Measurements from ENCODE around the gene ARFGAP2.

ARFGAP2 gene

GRCh38 chr11:47166368-47166767 is 10.3 kb downstream of the ARFGAP2 start:
- no peak for TF ChIP-seq CTCF (IDR thresholded peaks at IDR 0.05; ENCODE audit: low read depth, low read length)
- H3K9me3 ChIP-seq: no peaks in the 10 kb centered on the region
- no peaks in the 10 kb centered on the region for H3K4me1 ChIP-seq
- no peaks in the 10 kb centered on the region for H3K27me3 ChIP-seq
- no peak for DNase-seq
- peaks cover 9% of the 10 kb centered on the region for H3K36me3 ChIP-seq
- H3K4me3 ChIP-seq (ENCODE audit: low read depth, low read length): no peak overlapping the region

DNA sequence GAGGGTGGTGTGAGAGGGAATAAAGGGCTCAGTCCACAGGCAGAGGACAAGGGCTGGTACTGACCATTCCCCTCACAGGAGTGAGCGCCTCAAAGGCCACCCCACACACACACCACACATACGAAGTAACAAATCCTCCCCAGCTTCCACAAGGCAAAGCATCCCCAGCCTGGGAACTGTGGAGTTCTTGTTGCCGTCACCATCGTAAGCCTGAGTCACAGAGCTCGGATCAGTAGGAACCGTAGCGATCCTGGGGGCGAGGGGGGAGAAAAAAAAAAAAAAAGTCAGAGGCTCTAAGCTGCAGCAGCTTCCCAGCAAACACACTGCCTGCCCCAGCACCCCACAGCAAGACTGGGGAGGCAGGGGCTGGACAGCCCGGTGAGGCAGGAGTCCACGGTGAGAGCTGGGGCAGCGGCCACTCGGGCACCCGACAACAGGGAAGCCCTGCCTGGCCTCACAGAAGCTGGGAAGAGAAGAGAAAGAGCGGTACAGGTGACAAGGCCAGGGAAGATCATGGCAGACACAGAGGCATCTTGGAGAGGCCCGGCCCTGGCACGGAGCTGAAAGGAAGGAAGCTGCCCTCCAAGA is 11.3 kb downstream of the ARFGAP2 start:
- Histone ChIP-seq H3K9me3 (no peaks in the 10 kb centered on the region), H3K4me3 (ENCODE audit: low read depth, low read length) (no peak overlapping the region), H3K4me1 (no peaks in the 10 kb centered on the region), H3K36me3 (peaks cover 9% of the 10 kb centered on the region), H3K27me3 (no peaks in the 10 kb centered on the region)
- DNase-seq: no peak
- no peak for TF ChIP-seq CTCF (IDR thresholded peaks at IDR 0.05; ENCODE audit: low read depth, low read length)

DNA sequence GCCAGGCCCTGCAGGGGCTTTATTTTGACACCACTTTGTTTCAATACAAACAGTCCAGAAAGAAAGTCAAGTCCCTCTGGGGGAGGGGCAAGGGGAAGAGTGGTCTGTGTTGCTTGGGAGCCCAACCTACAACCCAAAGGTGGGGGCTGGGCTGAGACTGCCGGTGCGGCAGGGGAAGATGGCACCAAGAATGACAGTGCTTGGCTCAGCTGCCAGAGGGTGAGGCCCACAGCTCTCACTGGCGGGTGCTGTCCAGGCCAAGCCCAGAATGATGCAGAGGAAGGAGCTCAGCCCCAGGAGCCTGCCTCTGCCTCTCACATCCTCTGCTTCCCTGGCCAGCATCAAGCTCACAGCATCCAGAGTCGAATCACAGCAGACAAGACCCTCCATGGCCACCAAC is 12.4 kb downstream of the ARFGAP2 start:
- Histone ChIP-seq H3K4me3 (ENCODE audit: low read depth, low read length) (no peak overlapping the region), H3K9me3 (no peaks in the 10 kb centered on the region), H3K27me3 (no peaks in the 10 kb centered on the region), H3K36me3 (peaks cover 9% of the 10 kb centered on the region), H3K4me1 (no peaks in the 10 kb centered on the region)
- no peak for TF ChIP-seq CTCF (IDR thresholded peaks at IDR 0.05; ENCODE audit: low read depth, low read length)
- no peak for DNase-seq

DNA sequence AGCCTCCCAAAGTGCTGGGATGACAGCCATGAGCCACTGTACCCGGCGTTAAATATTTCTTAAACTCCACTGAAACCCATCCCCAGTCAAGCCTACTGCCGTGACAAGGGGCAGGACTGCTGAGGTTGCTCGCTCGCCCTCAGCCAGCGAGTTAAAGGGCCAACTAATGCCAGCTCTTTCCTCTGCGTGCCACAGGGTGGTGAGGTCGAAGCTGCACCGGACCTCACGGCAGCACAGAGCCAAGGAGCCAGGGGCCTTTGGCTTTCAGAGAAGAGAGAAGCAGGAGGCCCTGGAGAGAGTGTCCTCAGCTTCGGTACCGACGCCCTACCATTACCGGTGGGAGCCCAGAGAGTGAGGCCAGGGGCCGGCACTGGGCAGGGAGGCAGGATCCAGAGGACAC is 12.8 kb downstream of the ARFGAP2 start:
- no peak for DNase-seq
- Histone ChIP-seq H3K4me3 (ENCODE audit: low read depth, low read length) (no peak overlapping the region), H3K9me3 (no peaks in the 10 kb centered on the region), H3K4me1 (no peaks in the 10 kb centered on the region), H3K36me3 (peaks cover 9% of the 10 kb centered on the region), H3K27me3 (no peaks in the 10 kb centered on the region)
- TF ChIP-seq CTCF (IDR thresholded peaks at IDR 0.05; ENCODE audit: low read depth, low read length): no peak

- Histone ChIP-seq H3K4me1 (no peaks in the 10 kb centered on the region), H3K27me3 (no peaks in the 10 kb centered on the region), H3K36me3 (peaks cover 9% of the 10 kb centered on the region), H3K4me3 (ENCODE audit: low read depth, low read length) (no peak overlapping the region), H3K9me3 (no peaks in the 10 kb centered on the region)
- DNase-seq: no peak
- TF ChIP-seq CTCF (IDR thresholded peaks at IDR 0.05; ENCODE audit: low read depth, low read length): no peak
Observed at GRCh38 chr11:47163193-47163592, 13.5 kb downstream of the ARFGAP2 start.

- Histone ChIP-seq H3K4me3 (ENCODE audit: low read depth, low read length) (no peak overlapping the region), H3K27me3 (no peaks in the 10 kb centered on the region), H3K4me1 (no peaks in the 10 kb centered on the region), H3K9me3 (no peaks in the 10 kb centered on the region), H3K36me3 (peaks cover 8% of the 10 kb centered on the region)
- no peak for TF ChIP-seq CTCF (IDR thresholded peaks at IDR 0.05; ENCODE audit: low read depth, low read length)
- DNase-seq: no peak
Observed at GRCh38 chr11:47162426-47162825, 14.3 kb downstream of the ARFGAP2 start.
